Measurements from ENCODE around the gene JPH3. TPM values are rescaled to one million over a fixed set of nuclear protein-coding genes. Genes with fewer than 3 reads are reported as not detected.

The JPH3 gene
- polyA plus RNA-seq, 1 experiment, result 0.02 TPM

GRCh38 chr16:87742781-87743490 is 140.6 kb downstream of the JPH3 start:
- H3K4me3 ChIP-seq (ENCODE audit: low read depth, low read length), result no peak overlapping the region
- no peak for TF ChIP-seq CTCF (IDR thresholded peaks at IDR 0.05; ENCODE audit: low read depth, low read length)
- H3K27me3 ChIP-seq (ENCODE audit: control insufficient read depth, insufficient read depth, low read length), result no peaks in the 10 kb centered on the region
- H3K27ac ChIP-seq (ENCODE audit: low read depth, low read length), result no peak overlapping the region
- no peak for DNase-seq (ENCODE audit: low read depth, low spot score)
- CTCF ChIA-PET, result no interaction called here
- POLR2A ChIA-PET, result no interaction called here
- no peaks in the 10 kb centered on the region; the same call in 1 of the 2 replicates for H3K9me3 ChIP-seq (ENCODE audit: control insufficient read depth, insufficient read depth, low read length)

- H3K9me3 ChIP-seq (ENCODE audit: control insufficient read depth, insufficient read depth, low read length), result no peaks in the 10 kb centered on the region; the same call in 1 of the 2 replicates
- ChIA-PET POLR2A (no interaction called here), CTCF (no interaction called here)
- no peaks in the 10 kb centered on the region for H3K27me3 ChIP-seq (ENCODE audit: control insufficient read depth, insufficient read depth, low read length)
- TF ChIP-seq CTCF (IDR thresholded peaks at IDR 0.05; ENCODE audit: low read depth, low read length), result no peak
- no peak overlapping the region for H3K4me3 ChIP-seq (ENCODE audit: low read depth, low read length)
- DNase-seq (ENCODE audit: low read depth, low spot score), result no peak
- H3K27ac ChIP-seq (ENCODE audit: low read depth, low read length), result no peak overlapping the region
Measured at GRCh38 chr16:87744750-87745514, 142.6 kb downstream of the JPH3 start.

GRCh38 chr16:87746178-87746577 is 143.9 kb downstream of the JPH3 start:
- no peak for TF ChIP-seq CTCF (IDR thresholded peaks at IDR 0.05; ENCODE audit: low read depth, low read length)
- H3K27me3 ChIP-seq (ENCODE audit: control insufficient read depth, insufficient read depth, low read length), result no peaks in the 10 kb centered on the region
- ChIA-PET POLR2A (no interaction called here), CTCF (no interaction called here)
- no peak for DNase-seq (ENCODE audit: low read depth, low spot score)
- H3K9me3 ChIP-seq (ENCODE audit: control insufficient read depth, insufficient read depth, low read length), result no peaks in the 10 kb centered on the region
- no peak overlapping the region for H3K4me3 ChIP-seq (ENCODE audit: low read depth, low read length)
- no peak overlapping the region for H3K27ac ChIP-seq (ENCODE audit: low read depth, low read length)

Other genes starting within 250 kb of the JPH3 start
- gene FBXO31, start 218.7 kb upstream of the JPH3 start, polyA plus RNA-seq (2011; rRNA removed), result 16.3 and 18.2 TPM in 2 replicates
- 70.1 and 77.9 TPM in 2 replicates for gene MAP1LC3B, start 210.2 kb upstream of the JPH3 start, polyA plus RNA-seq (2011; rRNA removed)
- 6.2 and 7.9 TPM in 2 replicates for gene ZCCHC14, start 109.5 kb upstream of the JPH3 start, polyA plus RNA-seq (2011; rRNA removed)
- gene KLHDC4, start 163.5 kb downstream of the JPH3 start, polyA plus RNA-seq (2011; rRNA removed), result 9.9 and 11.5 TPM in 2 replicates